ENCODE data around the gene SLC2A4.

GRCh38 chr17:7282752-7283321, 1.3 kb downstream of the SLC2A4 start:
- TF ChIP-seq POLR2A (IDR thresholded peaks at IDR 0.05; ENCODE audit: low read length), result peak; percentile 68
- TF ChIP-seq GATA1 (IDR thresholded peaks at IDR 0.05; ENCODE audit: low read depth, low read length), result no peak

All from erythroblast (primary cell).